HUES64 (cell line): Measurements from ENCODE around the gene DYNC1H1.

Source experiments
- H3K27ac ChIP-seq: 2 replicates; pipeline ENCODE4 v1.7.0; 2013; ENCODE audit warnings: low read depth, low read length, inconsistent platforms
- H3K27me3 ChIP-seq: 2 replicates; pipeline ENCODE4 v1.6.1; 2013; ENCODE audit warnings: mild to moderate bottlenecking, low read length; ENCODE audit not compliant: insufficient read depth
- H3K36me3 ChIP-seq: 2 replicates; pipeline ENCODE4 v1.6.1; 2013; ENCODE audit warnings: mild to moderate bottlenecking, low read length; ENCODE audit not compliant: insufficient read depth
- H3K4me1 ChIP-seq: 2 replicates; pipeline ENCODE4 v1.6.1; 2013; ENCODE audit warnings: mild to moderate bottlenecking, low read length, moderate library complexity; ENCODE audit not compliant: insufficient read depth
- H3K4me3 ChIP-seq: 2 replicates; pipeline ENCODE4 v1.5.1; 2013; ENCODE audit warnings: mild to moderate bottlenecking, low read length, moderate library complexity
- H3K9ac ChIP-seq: 2 replicates; pipeline ENCODE4 v1.6.1; 2013; ENCODE audit warnings: mild to moderate bottlenecking, low read depth, low read length
- H3K9me3 ChIP-seq: 2 replicates; pipeline ENCODE4 v1.6.1; 2013; ENCODE audit warnings: low read depth, low read length; ENCODE audit not compliant: insufficient read depth
- WGBS: fragments of 150-250, 120-280 bp; methylation state at CpG from one replicate; pipeline ENCODE4 v1.1.7; 2013; ENCODE audit warnings: missing lambda C conversion rate; 5-methylcytosine and 5-hydroxymethylcytosine counted together

DYNC1H1 gene

DNA sequence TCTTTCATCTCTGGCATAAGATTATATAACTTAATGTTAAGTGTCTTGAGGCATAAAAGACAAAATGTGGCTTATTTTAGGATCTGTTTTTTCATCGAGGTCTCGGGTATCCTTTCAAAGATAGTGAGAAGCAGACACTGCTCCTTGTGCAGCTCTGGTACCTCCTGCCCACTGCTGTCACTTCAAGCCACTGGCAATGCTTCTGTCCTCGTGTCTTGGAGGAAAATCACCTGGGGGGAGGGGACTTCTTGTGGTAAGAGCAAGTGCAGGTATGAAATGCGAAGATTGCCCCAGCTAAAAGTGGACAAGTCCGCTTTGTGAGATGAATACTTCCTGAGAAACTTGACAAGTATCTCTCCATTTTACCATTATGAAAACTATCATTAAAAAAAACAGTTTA, 37.8 kb upstream of the DYNC1H1 start:
- WGBS = 90% methylated on average over 5 of the region's 5 CpGs

DNA sequence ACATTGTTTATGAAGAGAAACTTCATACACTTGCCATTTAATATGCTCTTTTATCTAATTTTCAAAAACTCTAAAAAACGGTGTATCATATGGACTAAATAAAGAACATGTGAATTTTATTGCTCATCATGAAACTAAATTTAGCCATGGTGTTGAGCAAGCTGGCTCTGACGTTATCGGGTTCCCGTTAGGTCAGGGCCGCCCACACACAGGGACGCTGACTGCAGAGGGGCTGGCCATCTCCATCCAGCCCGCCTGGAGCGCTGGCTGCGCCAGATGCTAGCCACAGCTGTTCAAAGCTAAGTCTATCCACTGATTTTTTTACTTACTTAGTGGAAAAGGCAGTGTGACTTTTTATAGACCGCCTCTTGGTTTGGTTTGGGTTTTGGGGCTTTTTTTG, 36.5 kb upstream of the DYNC1H1 start:
- H3K27me3 ChIP-seq = no peaks in the 10 kb centered on the region
- no peak overlapping the region for H3K27ac ChIP-seq
- WGBS = 88% methylated on average over 9 of the region's 10 CpGs
- no peaks in the 10 kb centered on the region for H3K36me3 ChIP-seq
- no peaks in the 10 kb centered on the region for H3K9me3 ChIP-seq
- H3K4me3 ChIP-seq = no peak overlapping the region
- no peak overlapping the region for H3K9ac ChIP-seq
- H3K4me1 ChIP-seq = no peaks in the 10 kb centered on the region

More for the DNA sequence above, 37.8 kb upstream of the DYNC1H1 start:
- Histone ChIP-seq H3K4me3 (no peak overlapping the region), H3K27me3 (no peaks in the 10 kb centered on the region), H3K9me3 (no peaks in the 10 kb centered on the region), H3K36me3 (peaks cover 3% of the 10 kb centered on the region; the same call in 1 of the 2 replicates), H3K27ac (no peak overlapping the region), H3K4me1 (no peaks in the 10 kb centered on the region), H3K9ac (no peak overlapping the region)

DNA sequence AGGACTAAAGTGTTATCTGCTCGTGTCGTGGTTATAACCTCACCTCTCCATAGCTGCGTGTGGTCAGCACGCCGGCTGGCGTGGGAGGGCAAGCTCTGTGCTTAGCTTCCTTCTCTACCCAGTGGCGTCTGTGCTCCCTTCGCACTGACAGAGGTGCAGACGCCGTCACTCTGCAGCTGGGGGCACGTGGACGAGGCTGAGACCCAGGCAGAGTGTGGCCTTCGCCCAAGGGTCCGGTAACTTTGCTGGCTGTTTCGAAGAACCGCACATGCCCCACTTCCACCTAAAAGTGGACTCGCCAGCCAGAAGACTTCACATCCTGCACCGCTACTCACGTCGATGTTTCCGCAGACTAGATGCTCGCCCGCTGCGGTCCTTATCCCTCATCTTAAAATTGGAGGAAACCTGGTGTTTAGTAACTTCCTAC, 35.9 kb upstream of the DYNC1H1 start:
- WGBS = 95% methylated on average over 24 of the region's 24 CpGs
- Histone ChIP-seq H3K27me3 (no peaks in the 10 kb centered on the region), H3K36me3 (no peaks in the 10 kb centered on the region), H3K4me3 (no peak overlapping the region), H3K9me3 (no peaks in the 10 kb centered on the region), H3K27ac (no peak overlapping the region), H3K9ac (no peak overlapping the region), H3K4me1 (no peaks in the 10 kb centered on the region)

GRCh38 chr14:101929096-101929495, 35.3 kb upstream of the DYNC1H1 start:
- Histone ChIP-seq H3K9me3 (no peaks in the 10 kb centered on the region), H3K4me1 (no peaks in the 10 kb centered on the region), H3K27me3 (no peaks in the 10 kb centered on the region; the same call in 1 of the 2 replicates), H3K36me3 (no peaks in the 10 kb centered on the region), H3K9ac (no peak overlapping the region), H3K4me3 (no peak overlapping the region), H3K27ac (no peak overlapping the region)
- 95% methylated on average over 10 of the region's 10 CpGs for WGBS

DNA sequence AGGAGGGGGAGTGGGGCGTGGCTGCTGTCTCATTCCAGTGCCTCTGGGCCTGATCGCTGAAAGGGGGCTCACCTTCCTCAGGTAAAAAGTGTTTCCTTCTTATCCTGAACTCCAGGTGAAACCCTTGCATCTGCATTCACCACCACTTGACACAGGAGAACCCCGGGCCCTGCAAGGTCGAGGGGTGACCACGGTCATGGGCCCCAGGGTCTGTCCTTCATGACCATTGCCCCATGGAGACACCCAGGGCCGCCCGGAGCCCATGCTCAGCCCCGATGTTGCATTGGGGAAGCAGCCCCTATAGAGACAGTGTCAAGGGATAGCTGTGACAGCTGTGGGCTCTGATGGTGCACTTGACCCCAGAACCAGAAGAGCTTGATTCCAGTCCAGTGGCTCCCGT, 34.4 kb upstream of the DYNC1H1 start:
- Histone ChIP-seq H3K27me3 (no peaks in the 10 kb centered on the region; the same call in 1 of the 2 replicates), H3K4me1 (no peaks in the 10 kb centered on the region), H3K27ac (no peak overlapping the region), H3K9ac (no peak overlapping the region), H3K4me3 (no peak overlapping the region), H3K36me3 (no peaks in the 10 kb centered on the region), H3K9me3 (no peaks in the 10 kb centered on the region)
- 96% methylated on average over 9 of the region's 9 CpGs for WGBS

DNA sequence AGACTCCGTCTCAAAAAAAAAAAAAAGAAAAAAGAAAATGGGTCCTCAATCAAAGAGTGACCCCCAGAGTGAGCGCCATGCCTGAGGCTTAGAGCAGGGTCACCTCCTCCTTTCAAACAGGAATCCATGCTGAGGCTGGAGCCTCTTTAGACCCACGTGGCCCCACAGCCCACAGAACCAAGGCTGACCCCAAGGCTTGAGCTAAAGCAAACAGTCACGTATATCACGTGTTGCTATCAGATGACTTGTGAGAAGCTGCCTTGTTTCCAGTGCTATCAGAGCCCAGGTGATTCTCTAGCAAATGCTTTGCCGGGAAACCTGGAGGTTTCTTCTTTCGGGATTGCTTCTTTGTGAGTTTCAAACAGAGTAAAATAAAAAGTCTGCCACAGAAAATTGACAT, 31.7 kb upstream of the DYNC1H1 start:
- no peaks in the 10 kb centered on the region for H3K9me3 ChIP-seq
- H3K9ac ChIP-seq = no peak overlapping the region
- H3K4me3 ChIP-seq = no peak overlapping the region
- H3K36me3 ChIP-seq = no peaks in the 10 kb centered on the region
- H3K4me1 ChIP-seq = no peaks in the 10 kb centered on the region
- no peaks in the 10 kb centered on the region; the same call in 1 of the 2 replicates for H3K27me3 ChIP-seq
- WGBS = 93% methylated on average over 7 of the region's 7 CpGs
- no peak overlapping the region for H3K27ac ChIP-seq

GRCh38 chr14:101933209-101933608, 31.2 kb upstream of the DYNC1H1 start:
- H3K9me3 ChIP-seq = no peaks in the 10 kb centered on the region
- no peak overlapping the region for H3K9ac ChIP-seq
- H3K36me3 ChIP-seq = no peaks in the 10 kb centered on the region
- no peaks in the 10 kb centered on the region for H3K4me1 ChIP-seq
- 93% methylated on average over 16 of the region's 16 CpGs for WGBS
- H3K27me3 ChIP-seq = peaks cover 4% of the 10 kb centered on the region
- no peak overlapping the region for H3K4me3 ChIP-seq
- no peak overlapping the region for H3K27ac ChIP-seq

- H3K27ac ChIP-seq = no peak overlapping the region
- no peaks in the 10 kb centered on the region for H3K9me3 ChIP-seq
- no peak overlapping the region for H3K4me3 ChIP-seq
- WGBS = 92% methylated on average over 14 of the region's 14 CpGs
- peaks cover 16% of the 10 kb centered on the region for H3K27me3 ChIP-seq
- no peak overlapping the region for H3K9ac ChIP-seq
- no peaks in the 10 kb centered on the region for H3K36me3 ChIP-seq
- H3K4me1 ChIP-seq = no peaks in the 10 kb centered on the region
Measured at GRCh38 chr14:101934601-101935150, 29.7 kb upstream of the DYNC1H1 start.

DNA sequence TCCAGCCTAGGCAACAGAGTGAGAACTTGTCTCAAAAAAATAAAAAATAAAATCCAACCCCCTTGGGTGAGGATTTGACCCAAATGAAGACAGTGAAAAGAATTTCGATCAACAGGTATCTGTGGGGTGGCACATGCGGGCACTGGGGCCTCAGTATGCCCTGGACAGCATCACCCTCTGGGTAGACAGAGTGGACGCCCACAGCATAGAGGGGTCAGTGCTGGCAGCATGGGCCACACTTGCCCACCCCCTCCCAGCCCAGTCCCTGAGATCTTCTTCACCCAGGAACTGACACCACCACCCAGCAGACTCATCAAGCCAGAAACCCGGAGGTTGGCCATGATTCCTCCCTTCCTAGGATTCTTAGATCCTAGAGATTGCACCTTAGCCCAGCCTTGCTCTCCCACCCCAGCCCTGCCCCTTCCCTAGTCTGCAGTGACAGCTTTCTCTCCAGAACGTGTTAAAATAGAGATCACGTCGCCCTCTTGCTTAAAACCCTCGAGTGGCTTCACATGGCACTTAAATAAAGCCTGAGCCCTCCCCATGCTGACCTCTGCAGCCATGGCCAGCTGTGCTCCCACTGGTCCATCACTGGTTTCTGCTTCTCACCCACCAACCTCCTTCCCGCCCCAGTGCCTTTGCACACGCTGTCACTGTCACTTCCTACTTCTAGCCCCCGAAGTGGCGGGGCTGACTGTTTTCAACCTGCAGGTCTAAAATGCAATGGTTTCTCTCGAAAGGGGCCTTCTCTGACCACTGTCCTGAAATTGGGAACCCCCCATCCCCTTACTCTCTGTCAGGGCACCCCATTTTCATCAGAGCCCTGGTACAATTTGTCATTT, 26.2 kb upstream of the DYNC1H1 start:
- H3K27me3 ChIP-seq = peaks cover 37% of the 10 kb centered on the region
- H3K9ac ChIP-seq = no peak overlapping the region
- WGBS = 66% methylated on average over 13 of the region's 13 CpGs
- H3K9me3 ChIP-seq = no peaks in the 10 kb centered on the region
- H3K4me3 ChIP-seq = no peak overlapping the region
- H3K27ac ChIP-seq = no peak overlapping the region
- H3K4me1 ChIP-seq = no peaks in the 10 kb centered on the region
- H3K36me3 ChIP-seq = no peaks in the 10 kb centered on the region

GRCh38 chr14:101939646-101940170, 24.7 kb upstream of the DYNC1H1 start:
- no peaks in the 10 kb centered on the region for H3K9me3 ChIP-seq
- no peak overlapping the region for H3K9ac ChIP-seq
- WGBS = 91% methylated on average over 5 of the region's 5 CpGs
- no peak overlapping the region for H3K4me3 ChIP-seq
- H3K4me1 ChIP-seq = no peaks in the 10 kb centered on the region
- peaks cover 52% of the 10 kb centered on the region for H3K27me3 ChIP-seq
- H3K36me3 ChIP-seq = no peaks in the 10 kb centered on the region
- no peak overlapping the region for H3K27ac ChIP-seq

GRCh38 chr14:101944451-101944850, 19.9 kb upstream of the DYNC1H1 start:
- H3K27me3 ChIP-seq = peaks cover 51% of the 10 kb centered on the region
- no peaks in the 10 kb centered on the region for H3K9me3 ChIP-seq
- H3K36me3 ChIP-seq = no peaks in the 10 kb centered on the region
- WGBS = 62% methylated on average over 5 of the region's 5 CpGs
- H3K4me1 ChIP-seq = no peaks in the 10 kb centered on the region
- H3K27ac ChIP-seq = no peak overlapping the region
- no peak overlapping the region for H3K4me3 ChIP-seq
- H3K9ac ChIP-seq = no peak overlapping the region
